Testis (tissue), 2 donors: ENCODE measurements around the gene XXYLT1.

ENCODE experiments used
- CTCF ChIP-seq, 3 experiments: fragments of 450-650 bp in 2 of 3; fragments of 200-600 bp in 1 of 3; sonication (generic) in 1 of 3; IDR thresholded peaks; one replicate each; pipeline ENCODE4 v1.5.1; 2016 to 2019; ENCODE audit warnings: antibody characterized with exemption in 3 of 3, mild to moderate bottlenecking in 2 of 3, moderate library complexity in 1 of 3
- POLR2A ChIP-seq: fragments of 450-650 bp; IDR thresholded peaks from one replicate; pipeline ENCODE4 v1.6.1; 2017; ENCODE audit warnings: antibody characterized with exemption, mild to moderate bottlenecking, moderate library complexity

DNA sequence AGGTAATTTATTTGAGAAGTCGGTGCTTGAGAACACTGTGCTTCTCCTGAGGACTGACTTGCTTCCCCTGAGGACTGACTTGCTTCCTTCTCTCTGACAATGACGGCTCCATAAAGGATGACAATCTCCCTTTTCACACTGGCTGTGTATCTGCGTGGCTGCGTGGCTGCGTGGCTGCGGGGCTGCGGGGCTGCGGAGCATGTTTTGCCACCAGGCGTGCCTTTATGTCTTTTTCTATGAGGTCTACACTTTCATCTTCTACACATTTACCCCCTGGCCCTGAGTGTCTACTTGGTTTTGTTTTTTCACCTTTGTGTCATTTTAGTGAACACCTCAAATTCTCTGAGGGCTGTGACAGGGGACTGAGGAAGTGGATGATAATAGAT lies 89.9 kb downstream of the XXYLT1 start:
- TF ChIP-seq CTCF (IDR thresholded peaks at IDR 0.05) (no peak), POLR2A (no peak)
